GM19463 (cell line): ENCODE data around the gene SLC32A1.
A peak's percentile ranks its signal among the peaks of the same experiment; 100 is the strongest.

ENCODE experiments used
- ATAC-seq: cut with Tn5 transposase; IDR thresholded peaks from one replicate; pipeline ENCODE4 v1.9.1; 2021; ENCODE audit warnings: mild to moderate bottlenecking, moderate library complexity; ENCODE audit not compliant: unreplicated experiment

Gene SLC32A1

GRCh38 chr20:38725148-38725901 is 1.0 kb downstream of the SLC32A1 start:
- no peak for ATAC-seq

DNA sequence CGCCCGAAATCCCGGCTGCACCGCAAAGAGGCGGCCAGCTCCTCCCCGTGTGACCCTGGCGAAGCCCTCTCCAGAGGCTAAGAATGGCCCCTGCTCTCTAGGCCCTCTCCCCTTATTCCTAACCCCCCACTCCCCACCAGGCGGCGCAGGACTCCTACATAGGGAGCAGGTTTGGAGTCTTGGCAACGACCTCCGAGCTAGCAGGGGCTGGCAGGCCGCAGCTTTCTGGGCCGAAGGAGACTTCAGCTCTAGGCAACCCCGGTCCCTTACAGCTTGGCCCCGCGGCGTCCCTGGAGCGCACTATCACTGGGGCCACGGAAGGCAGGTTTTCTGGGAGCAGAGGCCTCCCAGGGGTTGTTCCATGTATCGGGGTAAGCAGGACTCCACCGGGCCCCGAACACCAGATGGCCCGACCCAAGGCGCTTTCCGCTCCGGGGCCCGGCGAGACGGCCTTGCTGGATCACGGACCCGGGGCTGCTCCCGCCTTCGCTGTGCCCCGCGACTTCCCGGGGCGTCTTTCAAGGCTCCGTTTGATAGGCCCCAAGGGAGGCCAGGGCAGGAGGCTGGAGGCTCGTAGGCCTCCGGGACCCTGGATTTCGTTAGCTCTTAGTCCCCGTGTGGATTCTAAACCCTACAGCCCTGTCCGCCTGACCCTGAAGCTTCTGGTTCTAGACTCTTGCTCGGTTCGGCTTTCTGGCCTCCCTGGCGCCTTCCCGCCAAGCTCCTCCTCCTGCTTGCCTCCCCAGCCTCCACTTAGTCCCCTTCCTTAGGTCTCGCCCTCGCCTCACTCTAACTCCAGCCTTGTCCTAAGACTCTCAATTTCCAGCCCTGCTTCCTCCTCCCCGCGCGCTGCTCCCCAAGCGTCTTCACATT is 1.9 kb downstream of the SLC32A1 start:
- no peak for ATAC-seq

DNA sequence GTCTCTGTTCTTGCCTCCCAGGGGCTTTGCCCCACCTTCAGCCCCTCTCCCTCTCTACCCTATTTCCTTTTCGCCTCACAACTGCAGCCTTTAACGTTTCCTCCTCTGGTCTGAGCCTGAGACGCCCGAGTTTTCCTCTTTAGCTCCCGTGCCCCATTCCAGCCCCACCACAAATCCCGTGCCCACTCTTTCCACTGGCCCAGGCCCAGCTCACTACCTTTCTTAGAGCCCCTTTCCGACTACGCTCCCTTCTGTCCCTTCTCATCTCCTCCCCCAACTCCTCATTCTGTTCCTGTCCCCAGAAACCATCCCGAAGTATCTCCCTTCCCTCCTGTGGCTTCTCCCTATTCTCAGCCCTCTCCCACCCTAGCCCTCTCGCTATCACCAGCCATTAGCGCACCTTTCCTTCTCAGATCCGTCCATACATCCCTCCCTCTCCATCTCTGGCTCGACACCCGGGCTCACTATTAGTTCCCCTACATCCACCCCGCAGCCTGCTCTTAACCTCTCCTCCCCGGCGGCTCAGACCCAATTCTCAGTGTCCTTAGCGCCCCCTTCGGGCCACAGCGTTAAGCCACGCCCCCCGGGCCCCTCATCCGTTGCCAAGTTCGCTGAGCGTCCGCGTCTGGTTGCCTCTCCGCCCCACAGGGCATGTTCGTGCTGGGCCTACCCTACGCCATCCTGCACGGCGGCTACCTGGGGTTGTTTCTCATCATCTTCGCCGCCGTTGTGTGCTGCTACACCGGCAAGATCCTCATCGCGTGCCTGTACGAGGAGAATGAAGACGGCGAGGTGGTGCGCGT is 2.7 kb downstream of the SLC32A1 start:
- ATAC-seq, result no peak

DNA sequence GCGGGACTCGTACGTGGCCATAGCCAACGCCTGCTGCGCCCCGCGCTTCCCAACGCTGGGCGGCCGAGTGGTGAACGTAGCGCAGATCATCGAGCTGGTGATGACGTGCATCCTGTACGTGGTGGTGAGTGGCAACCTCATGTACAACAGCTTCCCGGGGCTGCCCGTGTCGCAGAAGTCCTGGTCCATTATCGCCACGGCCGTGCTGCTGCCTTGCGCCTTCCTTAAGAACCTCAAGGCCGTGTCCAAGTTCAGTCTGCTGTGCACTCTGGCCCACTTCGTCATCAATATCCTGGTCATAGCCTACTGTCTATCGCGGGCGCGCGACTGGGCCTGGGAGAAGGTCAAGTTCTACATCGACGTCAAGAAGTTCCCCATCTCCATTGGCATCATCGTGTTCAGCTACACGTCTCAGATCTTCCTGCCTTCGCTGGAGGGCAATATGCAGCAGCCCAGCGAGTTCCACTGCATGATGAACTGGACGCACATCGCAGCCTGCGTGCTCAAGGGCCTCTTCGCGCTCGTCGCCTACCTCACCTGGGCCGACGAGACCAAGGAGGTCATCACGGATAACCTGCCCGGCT is 3.4 kb downstream of the SLC32A1 start:
- ATAC-seq, result no peak

DNA sequence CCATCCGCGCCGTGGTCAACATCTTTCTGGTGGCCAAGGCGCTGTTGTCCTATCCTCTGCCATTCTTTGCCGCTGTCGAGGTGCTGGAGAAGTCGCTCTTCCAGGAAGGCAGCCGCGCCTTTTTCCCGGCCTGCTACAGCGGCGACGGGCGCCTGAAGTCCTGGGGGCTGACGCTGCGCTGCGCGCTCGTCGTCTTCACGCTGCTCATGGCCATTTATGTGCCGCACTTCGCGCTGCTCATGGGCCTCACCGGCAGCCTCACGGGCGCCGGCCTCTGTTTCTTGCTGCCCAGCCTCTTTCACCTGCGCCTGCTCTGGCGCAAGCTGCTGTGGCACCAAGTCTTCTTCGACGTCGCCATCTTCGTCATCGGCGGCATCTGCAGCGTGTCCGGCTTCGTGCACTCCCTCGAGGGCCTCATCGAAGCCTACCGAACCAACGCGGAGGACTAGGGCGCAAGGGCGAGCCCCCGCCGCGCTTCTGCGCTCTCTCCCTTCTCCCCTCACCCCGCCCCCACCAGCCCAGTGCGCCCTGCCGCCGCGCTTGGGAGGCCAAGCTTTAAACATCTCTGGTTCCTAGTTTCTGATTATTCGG is 4.0 kb downstream of the SLC32A1 start:
- ATAC-seq, result no peak

DNA sequence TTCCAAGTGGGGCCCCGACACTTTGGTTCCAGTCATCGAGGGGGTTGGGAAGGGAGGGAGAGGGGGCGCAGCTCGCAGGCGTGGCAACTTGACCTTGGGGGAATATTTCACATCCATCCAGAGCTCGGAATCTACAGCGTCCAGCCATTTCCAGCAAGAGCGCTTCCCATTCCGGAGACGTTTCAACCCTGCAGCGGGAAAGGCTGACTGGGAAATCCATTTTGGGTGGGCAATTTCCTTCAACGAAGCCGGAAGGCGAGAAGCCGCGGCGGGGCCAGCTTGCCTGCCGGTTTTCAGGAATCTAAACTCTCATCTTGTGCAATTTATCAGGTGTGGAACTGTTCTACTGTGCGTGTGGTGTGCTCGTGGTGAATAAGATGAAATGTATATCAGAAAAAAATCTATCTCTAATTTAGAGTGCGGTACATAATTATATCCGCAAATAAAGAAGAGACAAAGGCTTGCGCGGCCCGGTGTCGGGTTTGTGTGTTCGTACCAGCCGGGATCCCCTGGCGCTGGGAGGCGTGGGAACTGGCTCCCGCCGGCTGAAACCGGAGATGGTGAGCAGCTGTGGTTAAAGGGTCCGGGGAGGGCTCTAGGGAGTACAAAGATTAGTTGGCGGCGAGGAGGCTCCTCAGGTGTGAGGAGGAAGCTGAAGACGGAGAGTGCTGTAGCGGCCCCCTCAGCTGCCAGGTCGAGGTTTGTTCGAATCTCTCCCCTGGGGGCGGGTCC is 4.8 kb downstream of the SLC32A1 start:
- ATAC-seq, result no peak

DNA sequence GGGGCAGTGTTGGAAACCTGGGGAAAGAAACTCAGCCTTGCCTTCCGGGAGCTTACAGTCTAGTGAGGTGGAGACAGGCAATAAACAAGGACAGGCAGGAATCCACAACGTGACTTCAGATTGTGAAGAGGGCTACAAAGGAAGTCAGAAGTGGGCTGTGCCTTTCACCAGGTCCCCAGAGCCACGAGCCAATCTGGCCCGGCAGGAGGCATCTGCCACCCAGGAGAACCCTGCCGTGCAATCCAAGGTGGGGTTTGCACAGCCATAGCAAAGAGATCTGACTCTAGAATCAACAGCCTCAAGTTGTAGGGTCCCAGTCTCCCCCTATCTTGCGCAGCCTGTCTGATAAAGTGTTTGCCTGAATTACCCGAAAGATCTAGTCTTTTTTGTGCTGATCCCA is 5.5 kb downstream of the SLC32A1 start:
- ATAC-seq, result no peak

- ATAC-seq, result no peak
These were observed 6.1 kb downstream of the SLC32A1 start for GRCh38 chr20:38730167-38730988.

DNA sequence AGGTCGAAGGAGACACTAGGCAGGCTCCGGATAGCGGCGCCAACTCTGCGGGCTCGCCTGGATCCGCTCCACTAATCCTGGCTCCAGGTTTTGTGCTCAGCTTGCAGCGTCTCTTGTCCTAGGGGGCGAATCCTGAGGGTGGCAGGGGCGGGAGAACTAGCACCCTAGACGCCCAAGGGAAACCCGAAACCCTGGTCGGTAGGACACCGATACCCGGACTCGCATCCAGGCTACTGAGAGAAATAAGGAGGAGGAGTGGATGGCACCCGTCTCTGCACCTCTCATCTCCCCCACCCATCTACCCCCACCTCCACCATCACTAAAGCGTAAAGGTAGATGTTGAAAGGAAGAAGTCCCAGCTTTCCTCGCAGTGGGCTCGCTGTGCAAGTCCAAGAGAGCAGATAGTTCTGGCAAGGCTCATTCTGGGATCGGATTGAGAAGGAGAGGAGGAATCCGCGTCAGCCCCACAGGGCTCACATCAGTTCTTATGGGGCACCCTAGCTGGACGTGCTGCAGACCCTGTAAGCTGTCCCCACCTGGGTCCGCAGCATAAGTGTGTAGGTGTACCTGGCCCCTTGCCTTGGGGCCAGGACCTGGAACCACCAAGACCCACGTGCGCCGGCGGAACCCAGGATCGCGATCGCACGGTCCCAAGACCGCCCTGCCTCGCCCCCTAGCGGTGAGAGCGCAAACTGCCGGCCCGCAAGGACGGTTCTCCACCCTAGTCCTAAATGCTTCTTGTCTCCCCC is 6.9 kb downstream of the SLC32A1 start:
- ATAC-seq, result peak; percentile 42

GRCh38 chr20:38731738-38732113 is 7.4 kb downstream of the SLC32A1 start:
- no peak for ATAC-seq

GRCh38 chr20:38732981-38733380 is 8.7 kb downstream of the SLC32A1 start:
- no peak for ATAC-seq

DNA sequence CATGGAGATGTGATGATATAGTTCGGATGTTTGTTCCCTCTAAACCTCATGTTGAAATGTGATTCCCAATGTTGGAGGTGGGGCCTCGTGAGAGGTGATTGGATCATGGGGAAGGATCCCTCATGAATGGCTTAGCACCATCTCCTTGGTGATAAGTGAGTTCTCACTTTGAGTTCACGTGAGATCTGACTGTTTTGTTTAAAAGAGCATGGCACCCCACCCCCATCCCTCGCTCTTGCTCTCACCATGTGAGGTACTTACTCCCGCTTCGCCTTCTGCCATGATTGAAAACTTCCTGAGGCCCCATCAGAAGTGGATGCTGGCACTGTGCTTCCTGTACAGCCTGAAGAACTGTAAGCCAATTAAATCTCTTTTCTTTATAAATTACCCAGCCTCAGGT is 10.9 kb downstream of the SLC32A1 start:
- ATAC-seq, result no peak

DNA sequence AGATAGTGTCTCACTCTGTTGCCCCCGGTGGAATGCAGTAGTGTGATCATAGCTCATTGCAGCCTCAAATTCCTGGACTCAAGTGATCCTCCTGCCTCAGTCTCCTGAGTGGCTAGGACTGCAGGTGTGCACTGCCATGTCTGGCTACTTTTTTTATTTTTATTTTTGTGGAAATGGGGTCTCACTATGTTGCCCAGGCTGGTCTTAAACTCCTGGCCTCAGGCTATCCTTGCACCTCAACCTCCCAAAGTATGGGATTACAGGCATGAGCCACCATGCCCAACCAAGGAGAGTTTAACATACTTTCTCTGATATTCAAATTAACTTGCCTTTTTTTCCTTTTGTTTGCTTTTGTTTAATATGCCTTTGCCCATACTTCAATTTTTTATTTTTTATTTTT is 13.6 kb downstream of the SLC32A1 start:
- ATAC-seq, result no peak

GRCh38 chr20:38745757-38746156 is 21.5 kb downstream of the SLC32A1 start:
- ATAC-seq, result no peak

DNA sequence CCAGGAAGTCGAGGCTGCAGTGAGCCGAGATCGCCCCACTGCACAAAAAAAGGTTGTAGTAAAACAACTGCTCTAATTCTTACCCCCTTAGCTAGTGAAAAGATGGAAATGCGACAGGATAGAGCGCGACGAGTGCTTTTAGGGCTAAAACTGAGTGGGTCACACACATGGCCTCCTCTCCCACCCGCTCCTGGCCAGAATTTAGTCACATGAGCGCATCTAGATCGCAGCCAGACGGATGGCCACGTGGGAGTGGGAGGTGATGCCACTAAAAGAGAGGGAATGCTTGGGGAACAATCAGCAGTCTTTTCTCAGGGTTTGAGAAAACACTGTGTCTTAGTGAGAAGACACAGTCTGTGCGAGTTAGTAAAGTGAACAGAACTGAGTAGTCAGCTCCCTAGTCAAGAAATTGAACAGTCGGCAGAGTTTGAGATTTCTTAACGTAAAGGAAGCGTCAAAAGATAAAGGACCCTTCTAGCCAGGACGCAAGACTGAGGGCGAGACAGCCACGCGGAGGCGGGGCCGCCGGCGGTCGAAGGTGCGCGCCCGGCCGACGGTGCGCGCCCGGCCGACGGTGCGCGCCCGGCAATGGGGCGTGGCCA is 23.3 kb downstream of the SLC32A1 start:
- ATAC-seq, result no peak

GRCh38 chr20:38748097-38748860 is 24.0 kb downstream of the SLC32A1 start, which contains the start of gene ACTR5:
TSS of gene ACTR5 (plus strand) at chr20:38748460. CDS start at chr20:38748479, 19 bp downstream.
- ATAC-seq, result peak; percentile 87

GRCh38 chr20:38748861-38749149 is 24.5 kb downstream of the SLC32A1 start:
- ATAC-seq, result peak; percentile 25
